H1 (cell line): ENCODE results near the gene PRMT9. TPM values are rescaled to one million over a fixed set of nuclear protein-coding genes. Genes with fewer than 3 reads are reported as not detected.
A peak's percentile ranks its signal among the peaks of the same experiment; 100 is the strongest.

Source experiments
- CTCF ChIA-PET: fragments of 300-600 bp; sonication (Branson Sonifier 250); formaldehyde crosslinking; loops from one replicate; lab custom pipeline; 2021; ENCODE audit not compliant: partially characterized antibody; lab: Charles Lee
- POLR2A ChIA-PET: fragments of 300-600 bp; sonication (Branson Sonifier 250); formaldehyde crosslinking; loops from one replicate; lab custom pipeline; 2021; ENCODE audit warnings: inconsistent platforms; ENCODE audit not compliant: partially characterized antibody; lab: Charles Lee
- DNase-seq, 2 experiments: peaks; one replicate each; pipeline versions ENCODE4 v3.0.0 to v3.0.0-alpha.2; 2010 to 2022; ENCODE audit warnings: low spot score in 2 of 2, low read depth in 1 of 2, mixed read lengths in 1 of 2
- FAIRE-seq: peaks from 2 replicates; lab custom pipeline; 2011; peaks lifted over from hg19 to GRCh38; lab: Jason Lieb, UNC
- H2AFZ ChIP-seq: 2 replicates; pipeline ENCODE4 v1.8.1; 2012; ENCODE audit warnings: low read length, inconsistent platforms
- H2AK5ac ChIP-seq: 2 replicates; pipeline ENCODE4 v1.6.1; 2013; ENCODE audit warnings: low read depth, low read length
- H2BK120ac ChIP-seq: replicated peaks from 2 replicates; pipeline ENCODE3; 2013; ENCODE audit warnings: low read depth, low read length, inconsistent platforms
- H2BK12ac ChIP-seq: 2 replicates; pipeline ENCODE4 v1.6.1; 2013; ENCODE audit warnings: low read depth, low read length
- H2BK15ac ChIP-seq: 2 replicates; pipeline ENCODE4 v1.6.1; 2013; ENCODE audit warnings: low read length
- H2BK20ac ChIP-seq: 2 replicates; pipeline ENCODE4 v1.6.1; 2013; ENCODE audit warnings: low read length
- H2BK5ac ChIP-seq: 2 replicates; pipeline ENCODE4 v1.6.1; 2013; ENCODE audit warnings: low read depth, low read length
- H3K14ac ChIP-seq: 2 replicates; pipeline ENCODE4 v1.6.1; 2013; ENCODE audit warnings: inconsistent platforms; ENCODE audit not compliant: insufficient read length
- H3K18ac ChIP-seq: 2 replicates; pipeline ENCODE4 v1.6.1; 2013; ENCODE audit warnings: low read length; ENCODE audit errors: extremely low read depth
- H3K23ac ChIP-seq: 2 replicates; pipeline ENCODE4 v1.6.1; 2013; ENCODE audit warnings: inconsistent platforms; ENCODE audit not compliant: insufficient read length
- H3K23me2 ChIP-seq: 2 replicates; pipeline ENCODE4 v1.6.1; 2013; ENCODE audit warnings: low read depth, low read length
- H3K27ac ChIP-seq: 2 replicates; pipeline ENCODE4 v1.6.1; 2011; ENCODE audit warnings: low read depth, low read length, inconsistent platforms
- H3K27me3 ChIP-seq, 4 experiments: replicated peaks in 1 of 4; 1 replicate in 1 of 4; 2 replicates in 3 of 4; pipeline versions ENCODE4 v1.6.1 to v1.8.1; 2011 to 2013; ENCODE audit warnings: low read length in 3 of 4, mild to moderate bottlenecking in 3 of 4, inconsistent platforms in 2 of 4, mixed read lengths in 2 of 4, moderate library complexity in 1 of 4; ENCODE audit not compliant: control insufficient read depth in 3 of 4, insufficient read depth in 3 of 4; ENCODE audit errors: extremely low read depth in 1 of 4
- H3K36me3 ChIP-seq, 4 experiments: 2 replicates each; pipeline versions ENCODE4 v1.6.1 to v1.8.1; 2011 to 2013; ENCODE audit warnings: mild to moderate bottlenecking in 4 of 4, low read length in 3 of 4, moderate library complexity in 2 of 4, control low read depth in 1 of 4, inconsistent platforms in 1 of 4; ENCODE audit not compliant: insufficient read depth in 4 of 4, control insufficient read depth in 2 of 4
- H3K4ac ChIP-seq: replicated peaks from 2 replicates; pipeline ENCODE3; 2013; ENCODE audit warnings: low read length, low read depth, mixed read lengths, inconsistent platforms; ENCODE audit not compliant: insufficient read length
- H3K4me1 ChIP-seq, 4 experiments: replicated peaks in 1 of 4; 1 replicate in 1 of 4; 2 replicates in 3 of 4; pipeline versions ENCODE4 v1.6.1 to v1.8.1; 2011 to 2013; ENCODE audit warnings: low read length in 3 of 4, inconsistent platforms in 2 of 4, mixed read lengths in 1 of 4; ENCODE audit not compliant: insufficient read depth in 4 of 4, control insufficient read depth in 3 of 4
- H3K4me2 ChIP-seq, 2 experiments: 2 replicates each; pipeline versions ENCODE4 v1.6.1 to v1.8.1; 2011 to 2013; ENCODE audit warnings: low read depth in 2 of 2, low read length in 2 of 2, control low read depth in 1 of 2, inconsistent platforms in 1 of 2, mild to moderate bottlenecking in 1 of 2; ENCODE audit not compliant: insufficient read depth in 1 of 2
- H3K4me3 ChIP-seq, 4 experiments: fragments of 200-600, 300-600 bp in 1 of 4; sonication (generic), shearing (Covaris generic), sonication (Bioruptor Twin) in 1 of 4; 2 replicates each; pipeline versions ENCODE4 v1.5.1 to v1.8.1; 2011 to 2016; ENCODE audit warnings: low read length in 4 of 4, low read depth in 3 of 4, control low read depth in 2 of 4, inconsistent platforms in 2 of 4, mild to moderate bottlenecking in 2 of 4, mixed read lengths in 1 of 4, moderate library complexity in 1 of 4; ENCODE audit not compliant: insufficient read depth in 2 of 4; ENCODE audit errors: extremely low read depth in 1 of 4
- H3K56ac ChIP-seq: replicated peaks from 2 replicates; pipeline ENCODE3; 2013; ENCODE audit warnings: low read depth, mild to moderate bottlenecking, mixed read lengths, low read length, inconsistent platforms; ENCODE audit not compliant: insufficient read length
- H3K79me1 ChIP-seq: 2 replicates; pipeline ENCODE4 v1.6.1; 2013; ENCODE audit warnings: low read depth, low read length, control low read depth
- H3K79me2 ChIP-seq, 2 experiments: 2 replicates each; pipeline versions ENCODE4 v1.6.1 to v1.8.1; 2012 to 2013; ENCODE audit warnings: low read length in 2 of 2, mild to moderate bottlenecking in 2 of 2, inconsistent platforms in 1 of 2; ENCODE audit not compliant: insufficient read depth in 2 of 2, control insufficient read depth in 1 of 2
- H3K9ac ChIP-seq, 4 experiments: replicated peaks in 1 of 4; 1 replicate in 1 of 4; 2 replicates in 3 of 4; pipeline versions ENCODE4 v1.6.1 to v1.8.1; 2011 to 2013; ENCODE audit warnings: low read depth in 3 of 4, low read length in 3 of 4, control low read depth in 2 of 4, mild to moderate bottlenecking in 2 of 4, moderate library complexity in 2 of 4, inconsistent platforms in 1 of 4; ENCODE audit errors: extremely low read depth in 1 of 4
- H3K9me3 ChIP-seq, 2 experiments: 2 replicates each; pipeline versions ENCODE4 v1.6.1 to v1.8.1; 2012 to 2013; ENCODE audit warnings: mild to moderate bottlenecking in 2 of 2, moderate library complexity in 2 of 2, control low read depth in 1 of 2, inconsistent platforms in 1 of 2, low read depth in 1 of 2, low read length in 1 of 2, mixed read lengths in 1 of 2; ENCODE audit not compliant: insufficient read depth in 2 of 2
- H4K20me1 ChIP-seq, 2 experiments: replicated peaks in 1 of 2; 2 replicates each; pipeline versions ENCODE3 to v1.8.1; 2011 to 2013; ENCODE audit warnings: inconsistent platforms in 2 of 2, low read length in 2 of 2, mild to moderate bottlenecking in 1 of 2; ENCODE audit not compliant: insufficient read depth in 2 of 2, control insufficient read depth in 1 of 2
- H4K5ac ChIP-seq: 2 replicates; pipeline ENCODE4 v1.6.1; 2013; ENCODE audit warnings: low read length, low read depth, mixed read lengths, inconsistent platforms; ENCODE audit not compliant: insufficient read length
- H4K8ac ChIP-seq: 2 replicates; pipeline ENCODE4 v1.8.0; 2013; ENCODE audit warnings: mild to moderate bottlenecking, moderate library complexity, low read length, inconsistent platforms; ENCODE audit not compliant: insufficient read depth; ENCODE audit errors: extremely low read depth
- H4K91ac ChIP-seq: replicated peaks from 2 replicates; pipeline ENCODE3; 2013; ENCODE audit warnings: low read length, mixed read lengths, inconsistent platforms; ENCODE audit not compliant: insufficient read length
- CTBP2 ChIP-seq: IDR thresholded peaks from 2 replicates; pipeline ENCODE4 v1.7.0; 2011; ENCODE audit warnings: borderline replicate concordance, mild to moderate bottlenecking, moderate library complexity, mixed read lengths, low read length; ENCODE audit not compliant: insufficient read depth, insufficient read length
- GTF2F1 ChIP-seq: IDR thresholded peaks from 2 replicates; pipeline ENCODE4 v1.6.1; 2012; ENCODE audit warnings: low read depth, low read length, improper control_type of control experiment, borderline replicate concordance
- KDM5A ChIP-seq: fragments of 200-600 bp; IDR thresholded peaks from 2 replicates; pipeline ENCODE4 v1.7.1; 2012; ENCODE audit warnings: mild to moderate bottlenecking, low read length, inconsistent platforms, mixed read lengths
- MAFK ChIP-seq: IDR thresholded peaks from 2 replicates; pipeline ENCODE4 v1.6.1; 2012; ENCODE audit warnings: low read depth, mild to moderate bottlenecking, improper control_type of control experiment, low read length
- MAX ChIP-seq: IDR thresholded peaks from 2 replicates; pipeline ENCODE4 v1.6.1; 2012; ENCODE audit warnings: inconsistent platforms
- RAD21 ChIP-seq, 2 experiments: IDR thresholded peaks in 1 of 2; conservative IDR thresholded peaks in 1 of 2; 2 replicates each; pipeline ENCODE4 v1.6.1; 2011; ENCODE audit warnings: low read depth in 2 of 2, low read length in 2 of 2, improper control_type of control experiment in 1 of 2, inconsistent platforms in 1 of 2, mild to moderate bottlenecking in 1 of 2, moderate library complexity in 1 of 2
- SRF ChIP-seq: IDR thresholded peaks from 2 replicates; pipeline ENCODE4 v1.6.1; 2011; ENCODE audit warnings: mild to moderate bottlenecking, low read depth, low read length, moderate library complexity
- TAF1 ChIP-seq: IDR thresholded peaks from 2 replicates; pipeline ENCODE4 v1.6.1; 2011; ENCODE audit warnings: mild to moderate bottlenecking, low read depth, low read length
- WGBS, 2 experiments: shearing (Covaris generic) in 1 of 2; methylation state at CpG; one replicate each; pipeline versions ENCODE4 v1.1.6 to v1.1.7; 2013 to 2015; ENCODE audit warnings: low lambda C conversion rate in 2 of 2, mixed read lengths in 2 of 2, inconsistent platforms in 1 of 2, low coverage in 1 of 2, missing lambda C conversion rate in 1 of 2; ENCODE audit not compliant: insufficient replicate concordance in 2 of 2, insufficient coverage in 1 of 2, insufficient read length in 1 of 2; ENCODE audit errors: extremely low coverage in 1 of 2, missing lambda C conversion rate in 1 of 2; 5-methylcytosine and 5-hydroxymethylcytosine counted together
- polyA plus RNA-seq, 7 experiments: library from polyadenylated mRNA; depleted of rRNA in 3 of 7; stranded (reverse) in 5 of 7; unstranded in 2 of 7; fragments of >200 nt in 5 of 7; fragments of 200-250 nt in 2 of 7; gene quantifications; 1 replicate in 5 of 7; 2 replicates in 1 of 7; 4 replicates in 1 of 7; pipeline versions ENCODE4 v1.2.1 to v1.2.3, GENCODE V29; 2011 to 2013; ENCODE audit warnings: missing spikeins in 2 of 7, mixed read lengths in 2 of 7
- total RNA-seq: library from RNA; stranded (reverse); fragmentation: NEBNext Ultra II Directional; extraction: Animal tissue kit (Norgen Biotek cat#: 25700); gene quantifications from 2 replicates; pipeline ENCODE4 v1.2.1, GENCODE V29; 2021
- TF ChIP-seq, protein P1 (sequence below): IDR thresholded peaks from 2 replicates; pipeline ENCODE4 v1.6.1; 2012; ENCODE audit warnings: low read length, inconsistent platforms

Gene PRMT9
- total and polyA plus RNA-seq, 2 of the 8 experiments (the other 6 are each of a cell fraction or from before 2014, with no cell fraction given) = 3.8 to 9.6 TPM

DNA sequence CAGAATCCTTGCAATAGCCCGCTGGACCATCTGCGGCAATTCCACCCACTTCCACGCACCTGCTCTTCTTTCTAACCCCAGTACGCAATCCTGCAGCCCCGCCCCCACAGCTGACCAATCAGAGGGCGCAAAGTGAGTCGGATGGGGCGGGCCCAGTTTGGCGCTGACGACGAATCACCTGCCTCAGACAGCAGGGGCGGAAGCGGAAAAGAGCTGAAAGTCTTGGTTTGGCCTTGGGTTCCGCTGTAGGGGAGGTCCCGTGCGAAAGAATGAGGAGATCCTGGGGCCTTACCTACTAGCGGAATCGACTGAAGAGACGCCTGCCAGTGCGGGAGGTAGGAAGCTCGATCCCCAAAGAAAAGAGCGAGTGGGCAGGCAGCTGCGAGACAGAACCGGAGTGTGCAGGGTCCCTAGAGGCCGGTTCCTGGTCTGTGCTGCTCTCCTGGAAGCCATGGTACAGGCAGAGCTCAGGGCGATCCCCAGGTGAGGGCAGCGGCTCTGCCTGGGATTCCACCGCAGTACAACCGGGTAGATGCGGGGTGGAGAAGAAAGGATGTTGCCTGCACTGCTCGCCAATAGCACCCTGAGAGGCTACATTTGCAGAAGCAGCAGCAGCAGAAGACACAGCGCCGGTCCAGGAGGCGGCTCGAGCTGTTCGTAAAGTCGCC, 66.7 kb downstream of the PRMT9 start, which contains the start of gene TMEM184C:
TMEM184C (plus strand) TSS at position 225 of the 668 bp plus-strand sequence. CDS start 560 bp downstream, outside the sequence.
- CTCF ChIA-PET = interaction anchor here (0.6 to 4.8 kb wide), 9 partner anchors 9 to 1503 kb away, joined by 3 to 29 read pairs (median 3); no protein-coding TSS in a partner anchor
- Histone ChIP-seq H4K20me1 (peaks cover 0 to 3% of the 10 kb centered on the region in 2 experiments), H3K9ac (peak within 1 kb of the TSS; percentile 68 to 87 (median 80)), H2AK5ac (no peak within 1 kb of the TSS), H3K27me3 (no peaks in the 10 kb centered on the region), H3K9me3 (no peaks in the 10 kb centered on the region), H2BK15ac (0 out of 2 replicates have a peak within 1 kb of the TSS, but pooled peaks have one; percentile 37), H3K27ac (peak within 1 kb of the TSS; percentile 87), H3K4me1 (peaks cover 0 to 5% (median 2%) of the 10 kb centered on the region in 4 experiments; a peak in 2 of 7 replicates), H4K5ac (peak within 1 kb of the TSS; percentile 74), H4K91ac (peak within 1 kb of the TSS; percentile 66), H2BK20ac (no peak within 1 kb of the TSS), H3K56ac (peak within 1 kb of the TSS; percentile 62), H3K4me2 (peak within 1 kb of the TSS; percentile 80 to 87), H3K79me1 (peaks cover 5% of the 10 kb centered on the region; the same call in 1 of the 2 replicates), H3K36me3 (peaks cover 0 to 11% (median 3%) of the 10 kb centered on the region in 4 experiments; a peak in 3 of 8 replicates), H3K23ac (no peak within 1 kb of the TSS), H2BK5ac (peak within 1 kb of the TSS; percentile 73), H3K18ac (peak within 1 kb of the TSS; percentile 68; the same call in 1 of the 2 replicates), H3K14ac (no peak within 1 kb of the TSS), H3K4ac (no peak within 1 kb of the TSS), H3K23me2 (peaks cover 5% of the 10 kb centered on the region), H2BK120ac (no peak within 1 kb of the TSS), H4K8ac (peak within 1 kb of the TSS; percentile 77), H2BK12ac (no peak within 1 kb of the TSS), H3K79me2 (peaks cover 8 to 47% of the 10 kb centered on the region in 2 experiments), H3K4me3 (peak within 1 kb of the TSS; percentile 83 to 100 (median 90)), H2AFZ (peak within 1 kb of the TSS; percentile 53)
- WGBS, 2 experiments = 1% methylated on average over 37 of the region's 37 CpGs; no CpG with 5 or more reads in 1 of the 2 experiments
- DNase-seq (peak; percentile 82 to 97), FAIRE-seq (peak; percentile 80)
- POLR2A ChIA-PET = interaction anchor here (0.9 to 2.2 kb wide), 6 partner anchors 9 to 249 kb away, joined by 3 to 10 read pairs (median 4); partner anchors contain the start of gene PRMT9
- TF ChIP-seq MAFK = no peak
- TF ChIP-seq MAX = no peak; the same call in 1 of the 2 replicates
- TF ChIP-seq CTBP2 = no peak
- TF ChIP-seq, protein P1, sequence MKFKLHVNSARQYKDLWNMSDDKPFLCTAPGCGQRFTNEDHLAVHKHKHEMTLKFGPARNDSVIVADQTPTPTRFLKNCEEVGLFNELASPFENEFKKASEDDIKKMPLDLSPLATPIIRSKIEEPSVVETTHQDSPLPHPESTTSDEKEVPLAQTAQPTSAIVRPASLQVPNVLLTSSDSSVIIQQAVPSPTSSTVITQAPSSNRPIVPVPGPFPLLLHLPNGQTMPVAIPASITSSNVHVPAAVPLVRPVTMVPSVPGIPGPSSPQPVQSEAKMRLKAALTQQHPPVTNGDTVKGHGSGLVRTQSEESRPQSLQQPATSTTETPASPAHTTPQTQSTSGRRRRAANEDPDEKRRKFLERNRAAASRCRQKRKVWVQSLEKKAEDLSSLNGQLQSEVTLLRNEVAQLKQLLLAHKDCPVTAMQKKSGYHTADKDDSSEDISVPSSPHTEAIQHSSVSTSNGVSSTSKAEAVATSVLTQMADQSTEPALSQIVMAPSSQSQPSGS = no peak
- 0 out of 2 replicates have a peak, but pooled peaks have one; percentile 19 for TF ChIP-seq KDM5A
- TF ChIP-seq SRF = no peak
- TF ChIP-seq RAD21 (IDR thresholded peaks at IDR 0.05 in 1 of 2, conservative IDR thresholded peaks at IDR 0.05 in 1 of 2; ENCODE audit: low read depth in 2 of 2, low read length in 2 of 2) = no peak
- no peak for TF ChIP-seq GTF2F1
- peak; percentile 76 for TF ChIP-seq TAF1
